Cardiac fibroblast (primary cell): ENCODE results near the gene DIP2C.

Experiments used
- DNase-seq, 2 donors: peaks; one replicate each; pipeline versions ENCODE4 v3.0.0 to v3.0.0-alpha.2; 2010; ENCODE audit warnings: low read depth in 2 of 2
- H3K4me3 ChIP-seq, 2 donors: replicated peaks in 1 of 2; 1 replicate in 1 of 2; 2 replicates in 1 of 2; pipeline ENCODE4 v1.5.1; 2011; ENCODE audit warnings: low read depth in 2 of 2, low read length in 2 of 2, mild to moderate bottlenecking in 2 of 2, moderate library complexity in 1 of 2
- TF ChIP-seq, protein P1 (sequence below): IDR thresholded peaks from one replicate; pipeline ENCODE4 v1.5.1; 2011; ENCODE audit warnings: low read depth, mild to moderate bottlenecking, low read length, inconsistent platforms

The DIP2C gene

DNA sequence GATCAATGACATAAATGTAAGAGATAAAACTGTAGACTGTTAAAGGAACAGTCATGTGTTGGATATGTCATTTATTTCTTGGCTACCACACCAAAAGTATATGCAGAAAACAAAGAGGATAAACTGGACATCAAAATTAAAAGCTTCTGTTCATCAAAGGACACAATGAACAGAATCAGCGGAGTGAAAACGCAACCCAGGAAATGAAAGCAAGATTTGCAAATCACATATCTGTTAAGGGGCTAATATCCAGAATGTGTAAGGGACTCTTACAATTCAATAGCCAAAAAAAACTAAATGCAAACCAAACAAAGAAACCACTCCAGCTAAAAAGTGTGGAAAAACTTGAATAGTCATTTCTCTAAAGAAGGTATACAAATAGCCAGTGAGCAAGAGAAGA is 390.0 kb downstream of the DIP2C start:
- no peak overlapping the region for H3K4me3 ChIP-seq
- no peak for DNase-seq
- TF ChIP-seq, protein P1, sequence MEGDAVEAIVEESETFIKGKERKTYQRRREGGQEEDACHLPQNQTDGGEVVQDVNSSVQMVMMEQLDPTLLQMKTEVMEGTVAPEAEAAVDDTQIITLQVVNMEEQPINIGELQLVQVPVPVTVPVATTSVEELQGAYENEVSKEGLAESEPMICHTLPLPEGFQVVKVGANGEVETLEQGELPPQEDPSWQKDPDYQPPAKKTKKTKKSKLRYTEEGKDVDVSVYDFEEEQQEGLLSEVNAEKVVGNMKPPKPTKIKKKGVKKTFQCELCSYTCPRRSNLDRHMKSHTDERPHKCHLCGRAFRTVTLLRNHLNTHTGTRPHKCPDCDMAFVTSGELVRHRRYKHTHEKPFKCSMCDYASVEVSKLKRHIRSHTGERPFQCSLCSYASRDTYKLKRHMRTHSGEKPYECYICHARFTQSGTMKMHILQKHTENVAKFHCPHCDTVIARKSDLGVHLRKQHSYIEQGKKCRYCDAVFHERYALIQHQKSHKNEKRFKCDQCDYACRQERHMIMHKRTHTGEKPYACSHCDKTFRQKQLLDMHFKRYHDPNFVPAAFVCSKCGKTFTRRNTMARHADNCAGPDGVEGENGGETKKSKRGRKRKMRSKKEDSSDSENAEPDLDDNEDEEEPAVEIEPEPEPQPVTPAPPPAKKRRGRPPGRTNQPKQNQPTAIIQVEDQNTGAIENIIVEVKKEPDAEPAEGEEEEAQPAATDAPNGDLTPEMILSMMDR, result no peak

DNA sequence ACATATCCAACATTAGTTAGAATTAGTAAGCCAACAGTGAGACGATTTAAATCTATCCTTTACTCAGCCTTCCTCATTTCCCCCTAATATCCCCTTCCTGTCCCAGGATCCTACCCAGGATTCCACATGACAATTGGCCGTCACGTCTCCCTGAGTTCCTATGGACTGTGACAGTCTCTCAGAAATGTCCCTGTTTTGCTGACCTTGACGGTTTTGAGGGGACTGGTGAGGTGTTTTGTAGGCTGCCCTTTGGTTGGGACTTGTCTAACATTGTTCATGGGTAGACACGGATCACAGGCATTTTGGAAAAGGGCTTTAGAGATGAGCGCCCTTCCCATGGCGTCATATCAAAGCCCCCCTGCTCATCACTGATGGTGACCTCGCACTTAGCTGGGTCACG is 391.4 kb downstream of the DIP2C start:
- DNase-seq, result no peak
- no peak overlapping the region for H3K4me3 ChIP-seq
- TF ChIP-seq, protein P1, result no peak

DNA sequence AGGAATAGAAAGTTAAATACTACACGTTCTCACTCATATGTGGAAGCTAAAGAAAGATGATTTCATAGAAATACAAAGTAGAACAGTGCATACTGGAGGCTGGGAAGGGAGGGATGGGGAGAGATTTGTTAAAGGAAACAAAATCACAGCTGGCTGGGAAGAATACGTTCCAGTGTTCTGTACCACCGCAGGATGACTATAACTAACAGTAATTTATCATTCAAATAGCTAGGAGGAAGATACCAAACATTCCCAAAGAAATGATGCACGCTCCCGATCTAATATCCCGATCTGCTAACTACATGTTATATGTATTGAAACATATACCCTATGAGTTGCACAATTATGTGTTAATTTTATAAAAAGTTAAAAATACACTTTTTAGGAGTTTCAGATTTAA is 391.9 kb downstream of the DIP2C start:
- TF ChIP-seq, protein P1, result no peak
- peak overlapping the region in 1 of 2 donors; percentile 6 for H3K4me3 ChIP-seq
- peak; percentile 39 to 63 for DNase-seq

DNA sequence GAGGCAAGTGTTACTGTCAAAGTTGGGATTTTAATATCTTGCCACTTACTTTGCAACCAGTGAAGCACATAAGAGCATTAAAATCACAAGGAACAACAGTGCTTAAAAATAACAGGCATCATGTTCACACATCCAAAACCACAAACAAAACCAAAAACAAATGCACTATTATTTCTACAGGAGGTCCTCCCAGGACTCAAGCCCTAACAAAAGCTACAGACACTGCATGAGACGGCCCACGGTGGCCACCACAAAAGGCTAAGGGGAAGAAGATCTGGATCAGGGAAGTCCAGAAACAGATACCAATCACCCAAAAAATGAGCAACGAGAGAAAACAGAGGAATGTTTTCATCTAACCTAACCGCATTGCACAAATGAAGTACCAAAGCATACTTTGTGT is 395.8 kb downstream of the DIP2C start:
- H3K4me3 ChIP-seq, result no peak overlapping the region
- TF ChIP-seq, protein P1, result no peak
- DNase-seq, result no peak

DNA sequence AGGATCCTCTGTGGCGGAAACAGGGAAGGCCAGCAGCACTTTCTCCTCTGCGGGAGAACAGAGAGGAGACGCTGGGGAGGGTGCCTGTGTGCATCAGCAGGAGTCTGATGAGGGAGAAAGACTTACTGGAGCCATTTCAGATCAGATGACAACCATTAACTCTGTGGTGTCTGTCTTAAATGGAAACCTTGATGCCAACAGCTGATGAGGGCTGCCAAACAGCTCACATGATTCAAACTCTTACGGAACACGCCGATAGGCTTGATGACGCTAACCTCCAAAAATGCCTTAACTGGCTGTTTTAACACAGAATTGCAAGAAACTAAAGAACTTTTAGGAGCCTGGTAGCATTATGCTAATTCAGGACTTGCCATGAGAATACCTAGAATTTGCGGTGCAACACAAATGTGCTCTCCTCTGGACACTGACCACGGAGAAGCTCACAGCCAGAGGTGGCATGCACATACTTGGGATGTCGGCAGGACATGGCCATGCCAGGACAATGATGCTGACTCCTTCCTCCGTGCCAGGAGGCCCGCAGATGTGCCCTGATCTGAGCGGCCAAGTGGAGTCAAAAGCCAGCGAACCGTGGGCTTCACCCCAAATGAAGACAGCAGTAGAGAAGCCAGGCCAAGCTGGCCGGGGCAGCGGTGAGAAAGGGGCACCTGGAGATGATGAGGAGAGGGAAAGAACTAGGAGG is 399.3 kb downstream of the DIP2C start:
- H3K4me3 ChIP-seq, result no peak overlapping the region
- TF ChIP-seq, protein P1, result no peak
- peak in 1 of 2 donors; percentile 85 for DNase-seq

DNA sequence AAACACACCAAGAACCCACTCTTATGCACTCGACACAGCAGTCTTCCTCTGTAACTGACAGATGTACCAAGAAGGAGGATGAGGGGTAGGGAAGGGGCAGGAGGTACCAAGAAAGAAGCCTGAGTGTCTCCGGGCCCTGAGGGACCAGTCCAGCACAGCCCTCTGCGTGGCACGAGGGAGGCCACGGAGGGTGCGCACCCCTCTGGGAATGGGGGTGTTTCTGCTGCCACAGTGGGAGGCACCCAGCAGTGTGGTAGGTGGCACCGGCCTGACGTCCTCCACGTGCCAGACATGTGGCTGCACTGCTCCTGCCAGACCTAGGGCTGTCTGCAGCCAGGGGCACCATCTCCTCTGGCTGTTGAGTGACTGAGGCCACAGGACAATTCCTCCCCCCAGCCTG is 399.9 kb downstream of the DIP2C start:
- H3K4me3 ChIP-seq, result no peak overlapping the region
- TF ChIP-seq, protein P1, result no peak
- no peak for DNase-seq
